Activated CD4-positive, alpha-beta T cell treated with anti-CD3 and anti-CD28 coated beads for 1 hour (primary cell): ENCODE measurements around the gene OR6N1.

ENCODE experiments used
- DNase-seq: peaks from one replicate; pipeline ENCODE4 v3.0.0-alpha.2; 2020

OR6N1 gene, protein sequence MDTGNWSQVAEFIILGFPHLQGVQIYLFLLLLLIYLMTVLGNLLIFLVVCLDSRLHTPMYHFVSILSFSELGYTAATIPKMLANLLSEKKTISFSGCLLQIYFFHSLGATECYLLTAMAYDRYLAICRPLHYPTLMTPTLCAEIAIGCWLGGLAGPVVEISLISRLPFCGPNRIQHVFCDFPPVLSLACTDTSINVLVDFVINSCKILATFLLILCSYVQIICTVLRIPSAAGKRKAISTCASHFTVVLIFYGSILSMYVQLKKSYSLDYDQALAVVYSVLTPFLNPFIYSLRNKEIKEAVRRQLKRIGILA

DNA sequence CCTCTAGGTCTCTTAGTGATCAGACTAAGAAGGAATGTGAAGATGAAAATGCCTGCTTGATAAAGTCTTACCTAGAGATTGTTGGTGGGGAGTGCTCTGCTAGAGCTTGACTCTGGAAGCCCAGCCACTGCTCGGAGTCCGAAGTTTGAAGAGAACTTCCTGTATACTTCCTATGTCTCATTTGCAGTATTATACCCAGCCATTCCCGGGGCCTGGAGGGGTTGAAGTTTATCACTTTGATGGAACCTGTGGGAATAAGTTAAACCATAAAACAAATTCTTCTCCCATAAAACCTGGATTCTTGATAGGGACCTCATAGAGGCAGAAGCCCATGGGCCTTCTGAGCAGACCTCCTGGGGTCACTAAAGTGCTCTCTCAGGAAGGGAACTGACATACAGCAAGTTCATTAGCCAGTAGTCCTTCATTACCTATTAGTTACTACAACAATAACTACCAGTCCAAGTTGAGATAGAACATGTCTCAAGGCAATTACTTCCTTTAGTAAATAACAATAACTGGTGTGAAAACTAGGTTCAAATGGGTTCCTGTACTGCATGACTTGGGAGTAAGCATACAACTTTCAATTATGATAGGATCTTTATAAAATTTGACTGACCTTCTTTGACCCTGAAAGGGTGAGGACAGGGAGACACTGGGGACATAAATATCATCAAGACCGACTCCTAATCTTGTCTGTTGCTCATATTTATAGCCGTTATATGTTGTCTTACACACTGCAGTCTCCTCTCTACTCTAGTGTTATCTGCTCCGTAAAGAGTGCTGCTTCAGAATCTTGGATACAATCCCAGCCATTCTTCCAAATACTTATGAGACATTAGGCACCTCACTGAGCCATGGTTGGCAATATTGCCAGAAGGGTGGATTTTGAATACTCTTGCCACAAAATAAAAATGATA is at the start of gene OR6N1:
Gene OR6N1, minus strand, starts transcription at position 246 of the 917 bp plus-strand sequence. CDS start 5,513 bp downstream, outside the sequence.
- DNase-seq, result no peak

DNA sequence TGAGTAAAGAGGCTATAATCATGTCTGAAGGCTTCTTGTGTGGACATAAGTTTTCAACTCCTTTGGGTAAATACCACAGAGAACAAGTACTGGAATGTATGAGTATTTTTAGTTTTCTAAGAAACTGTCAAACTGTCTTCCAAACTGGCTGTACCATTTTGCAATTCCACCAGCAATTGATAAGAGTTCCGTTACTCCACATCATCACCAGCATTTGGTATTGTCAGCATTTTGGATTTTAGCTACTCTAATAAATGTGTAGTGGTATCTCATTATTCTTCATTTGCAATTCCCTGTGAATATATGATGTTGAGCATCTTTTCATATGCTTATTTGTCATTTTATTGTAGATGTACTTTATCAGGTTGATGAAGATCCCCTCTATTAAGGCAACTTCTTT is 49.7 kb upstream of the OR6N1 start:
- no peak for DNase-seq

DNA sequence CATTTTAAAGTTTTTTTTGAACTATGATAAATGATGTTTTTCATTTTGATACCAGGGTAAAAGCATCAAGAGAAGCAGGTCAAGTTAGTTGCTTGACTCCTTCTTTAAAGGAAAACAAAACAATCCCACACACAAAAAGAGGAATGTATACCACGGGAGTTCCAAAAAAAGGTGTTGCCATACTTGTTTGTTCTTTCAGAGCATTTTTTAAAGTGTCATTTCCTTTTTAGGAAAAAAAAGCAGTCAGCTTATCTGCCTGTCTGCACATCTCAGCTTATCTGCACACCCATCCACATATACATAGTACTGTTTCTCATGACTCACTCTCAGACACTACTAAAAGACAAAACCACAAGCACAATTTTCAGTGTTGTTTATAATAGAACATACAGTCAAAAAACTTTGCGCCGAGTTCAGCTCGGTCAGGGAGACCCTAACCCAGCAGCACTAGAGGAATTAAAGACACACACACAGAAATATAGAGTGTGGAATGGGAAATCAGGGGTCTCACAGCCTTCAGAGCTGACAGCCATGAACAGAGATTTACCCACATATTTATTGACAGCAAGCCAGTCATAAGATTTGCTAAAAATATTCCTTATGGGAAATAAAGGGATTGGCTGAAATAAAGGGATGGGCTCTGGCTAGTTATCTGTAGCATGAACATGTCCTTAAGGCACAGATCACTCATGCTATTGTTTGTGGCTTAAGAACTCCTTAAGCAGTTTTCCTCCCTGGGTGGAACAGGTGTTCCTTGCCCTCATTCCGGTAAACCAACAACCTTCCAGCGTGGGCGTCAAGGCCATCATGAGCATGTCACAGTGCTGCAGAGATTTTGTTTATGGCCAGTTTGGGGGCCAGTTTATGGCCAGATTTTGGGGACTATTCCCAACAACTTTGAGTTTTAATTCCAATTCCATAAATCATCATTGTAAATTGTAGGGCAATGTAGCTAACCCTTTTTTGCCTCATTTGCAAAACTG is 47.8 kb upstream of the OR6N1 start:
- no peak for DNase-seq

DNA sequence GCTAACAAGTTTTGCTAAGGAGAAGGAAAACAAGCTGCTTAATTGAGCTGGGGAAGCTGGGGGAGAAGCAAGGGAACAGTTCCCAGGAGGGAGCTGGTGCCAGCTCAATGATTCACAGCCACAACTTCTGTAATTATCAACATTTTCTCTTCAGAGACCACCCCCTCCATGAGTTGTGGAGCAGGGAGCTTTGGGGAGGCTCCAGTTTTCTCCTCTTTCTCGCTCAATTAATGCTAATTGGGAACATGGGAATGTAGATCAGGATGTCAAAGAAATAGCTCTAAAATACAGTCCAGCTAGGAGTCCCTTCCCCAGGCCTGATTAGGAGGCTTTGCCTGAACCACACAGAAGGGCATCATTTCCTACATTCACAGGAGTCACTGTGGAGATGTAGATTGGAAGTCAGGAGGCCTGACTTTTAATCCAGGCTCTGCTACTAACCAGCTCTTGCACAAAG is 47.0 kb upstream of the OR6N1 start:
- no peak for DNase-seq

DNA sequence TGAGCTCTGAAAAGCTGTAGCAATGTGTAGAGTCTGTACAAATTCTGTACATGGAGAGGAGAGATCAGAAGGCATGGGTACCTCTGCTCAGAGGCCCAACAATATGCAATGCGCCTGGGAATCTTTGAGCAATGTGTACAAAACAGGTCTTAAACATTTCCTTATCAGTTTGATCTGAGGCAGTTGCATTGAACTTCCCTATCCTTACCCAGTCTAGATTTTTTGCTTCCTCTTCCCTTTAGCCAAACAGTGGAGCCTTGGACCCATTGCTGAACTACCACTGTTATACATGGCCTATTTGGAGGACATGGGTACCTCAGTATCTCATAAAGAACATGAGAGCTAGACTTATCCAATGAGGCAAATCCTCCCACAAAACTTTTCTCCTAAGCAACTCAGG is 46.6 kb upstream of the OR6N1 start:
- DNase-seq, result no peak

DNA sequence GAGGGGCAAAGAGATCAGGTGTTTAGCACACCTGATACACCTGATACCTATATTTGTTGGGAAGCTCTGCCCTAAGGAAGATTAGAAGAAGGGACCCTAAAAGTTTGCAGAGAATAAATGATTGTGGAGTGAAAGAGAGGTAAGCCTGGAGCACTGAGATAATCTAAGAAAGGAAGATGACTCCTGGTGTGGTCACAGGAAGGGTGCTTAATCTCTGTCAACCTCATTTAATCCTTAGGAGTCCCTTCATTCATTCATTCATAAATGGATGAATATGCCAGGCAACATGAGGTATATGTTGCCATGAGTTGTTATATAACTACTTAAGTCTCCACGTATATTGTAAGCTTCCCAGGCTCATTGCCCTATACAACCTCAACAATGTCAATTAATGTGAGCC is 43.0 kb upstream of the OR6N1 start:
- DNase-seq, result no peak

DNA sequence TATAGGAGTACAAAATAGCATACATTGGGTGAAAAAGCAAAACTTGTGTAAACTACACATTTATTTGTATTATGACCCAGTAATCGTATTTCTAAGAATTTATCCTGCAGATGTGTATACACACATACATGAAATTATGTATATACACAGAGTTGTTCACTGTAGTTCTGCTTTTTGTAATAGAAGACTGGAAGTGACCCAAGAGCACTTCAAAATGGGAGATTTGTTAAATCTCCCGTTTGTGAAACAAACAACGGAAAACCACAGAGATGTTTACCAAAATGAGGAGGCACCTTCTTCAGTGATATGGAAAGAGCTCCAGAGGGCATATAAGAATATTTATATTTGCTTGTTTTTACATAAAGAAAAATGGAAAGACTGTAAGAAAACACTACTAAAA is 41.2 kb upstream of the OR6N1 start:
- DNase-seq, result no peak

DNA sequence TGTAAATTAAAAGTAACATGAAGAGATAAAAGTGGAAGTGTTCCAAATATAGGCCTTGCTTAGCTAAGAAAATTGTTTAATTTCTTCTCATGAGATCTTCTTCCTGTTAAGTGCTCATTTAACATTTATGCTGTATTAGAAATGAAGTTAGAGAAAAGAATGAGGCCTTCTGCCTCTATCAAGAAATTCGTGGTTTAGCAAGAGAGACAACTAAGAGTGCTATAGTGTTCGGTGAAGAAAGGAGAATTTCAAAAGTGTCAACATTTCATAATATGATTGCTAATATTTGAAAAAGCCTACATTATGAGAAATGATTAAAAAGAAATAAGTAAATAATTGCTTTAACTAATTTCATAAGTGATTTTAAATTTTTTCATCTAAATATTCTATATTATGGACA is 40.3 kb upstream of the OR6N1 start:
- no peak for DNase-seq

DNA sequence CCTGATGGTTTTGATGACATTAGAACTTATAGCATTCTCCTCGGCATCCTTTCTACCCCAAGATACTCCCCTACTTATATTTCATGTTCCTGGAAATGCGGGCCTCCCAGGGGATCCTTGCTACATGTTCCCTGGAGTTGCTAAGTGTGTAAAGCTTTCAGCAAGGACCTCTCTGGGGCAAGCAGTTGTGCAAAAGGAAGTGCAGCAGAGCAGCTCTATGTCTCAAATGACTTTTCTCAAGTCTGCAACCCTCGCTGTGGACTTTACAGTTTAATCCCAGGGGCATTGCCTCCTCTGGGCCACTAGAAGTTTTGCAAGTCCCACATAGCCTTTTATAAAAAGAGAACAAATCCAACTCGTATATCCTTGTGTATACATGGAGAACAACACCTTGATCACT is 38.3 kb upstream of the OR6N1 start:
- no peak for DNase-seq

DNA sequence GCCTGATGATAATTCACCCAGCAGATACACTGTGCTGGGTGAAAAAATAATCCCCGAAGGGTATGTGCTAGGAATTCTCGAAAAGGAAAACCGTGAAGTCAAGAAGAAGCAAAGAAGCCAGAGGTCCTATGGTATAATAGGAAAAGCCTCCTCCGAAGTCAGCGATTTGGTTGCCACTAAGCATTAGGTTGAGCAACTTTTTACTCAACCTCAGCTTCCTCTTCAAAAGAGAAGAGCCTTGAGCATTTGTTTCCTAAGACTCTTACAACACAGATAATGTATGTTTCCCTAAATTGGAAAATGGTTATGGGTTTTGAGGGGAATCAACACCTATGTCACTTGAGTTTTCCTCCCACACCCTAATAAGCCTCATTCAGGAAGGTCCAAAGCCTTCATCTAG is 37.9 kb upstream of the OR6N1 start:
- DNase-seq, result no peak

DNA sequence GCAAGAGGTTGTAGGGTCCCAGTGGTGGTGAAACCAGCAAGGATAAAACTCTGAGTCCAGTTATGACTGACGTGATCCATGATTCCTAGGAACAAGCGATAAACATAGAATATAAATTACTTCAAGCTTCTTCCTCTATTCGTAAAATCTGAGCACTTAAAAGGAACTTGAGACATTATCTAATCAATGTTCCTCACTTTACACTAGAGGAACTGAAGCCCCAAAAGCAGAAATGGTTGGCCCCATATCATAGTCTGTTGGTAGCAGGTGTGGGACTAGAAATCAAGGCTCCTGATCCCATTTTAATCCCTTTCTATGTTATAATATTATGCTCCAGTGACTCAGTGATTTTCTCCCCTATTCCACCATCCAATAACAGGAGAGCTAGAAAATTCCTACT is 37.3 kb upstream of the OR6N1 start:
- DNase-seq, result no peak

DNA sequence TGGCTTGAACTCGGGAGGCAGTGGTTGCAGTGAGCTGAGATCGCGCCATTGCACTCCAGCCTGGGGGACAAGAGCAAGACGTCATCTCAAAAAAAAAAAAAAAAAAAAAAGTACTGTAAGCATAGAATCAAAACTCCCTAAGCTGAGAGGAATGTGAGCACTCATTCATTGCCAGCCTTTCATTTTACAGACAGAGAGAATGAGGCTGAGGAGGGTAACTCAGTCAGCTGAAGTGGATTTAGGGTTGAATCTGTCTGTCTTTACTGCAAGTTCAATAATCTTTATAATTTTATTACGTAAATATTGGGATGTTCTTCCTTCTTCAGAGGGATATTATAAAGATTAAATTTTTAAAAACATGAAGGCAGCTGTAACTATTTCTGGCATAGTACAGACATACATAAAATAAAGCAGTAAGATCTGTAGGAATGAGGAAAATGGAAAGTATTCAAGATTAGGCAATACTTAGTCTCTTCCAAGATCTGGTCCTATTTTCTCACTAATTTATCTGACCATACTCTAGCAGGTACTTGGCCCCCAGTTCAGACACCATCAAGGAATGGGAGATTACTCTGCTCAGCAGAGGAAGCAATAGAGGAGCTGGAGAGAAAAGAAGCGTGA is 35.0 kb upstream of the OR6N1 start:
- no peak for DNase-seq

DNA sequence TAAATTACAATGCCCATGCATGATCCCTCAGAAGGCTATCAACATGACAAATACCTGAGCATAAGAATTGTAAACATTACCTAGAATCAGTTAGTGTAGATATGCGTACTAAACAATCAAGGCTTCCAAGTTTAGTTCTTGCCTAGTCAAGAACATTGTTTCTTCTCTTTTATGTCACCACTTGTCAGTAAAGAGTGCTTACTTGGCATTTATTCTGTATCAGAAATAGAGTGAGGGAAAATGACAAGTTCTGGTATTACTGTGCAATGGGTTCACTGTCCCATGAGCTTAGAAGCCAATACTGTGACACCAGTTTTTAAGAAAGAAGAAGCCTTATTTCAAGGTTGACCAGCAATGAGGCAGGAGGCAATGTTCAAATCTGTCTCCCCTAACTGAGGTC is 31.7 kb upstream of the OR6N1 start:
- no peak for DNase-seq

DNA sequence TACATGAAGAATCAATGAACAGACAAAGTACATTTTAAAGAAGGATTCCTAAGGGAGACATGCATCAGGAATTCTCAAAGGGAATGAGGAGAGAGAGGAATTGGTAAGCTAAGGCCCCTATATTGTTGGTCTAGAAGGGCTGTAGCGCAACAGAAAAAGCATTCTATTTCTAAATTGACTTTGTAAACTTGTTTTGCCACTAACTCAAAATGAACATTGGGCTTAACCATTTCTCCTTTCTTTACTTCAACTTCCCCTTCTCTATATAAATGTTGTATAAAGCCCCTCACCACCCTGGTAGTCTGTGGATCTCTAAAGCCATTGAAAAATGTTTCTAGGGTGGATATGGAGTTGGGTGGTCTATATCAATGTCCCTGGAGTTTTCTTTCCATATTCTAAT is 29.4 kb upstream of the OR6N1 start:
- DNase-seq, result no peak

DNA sequence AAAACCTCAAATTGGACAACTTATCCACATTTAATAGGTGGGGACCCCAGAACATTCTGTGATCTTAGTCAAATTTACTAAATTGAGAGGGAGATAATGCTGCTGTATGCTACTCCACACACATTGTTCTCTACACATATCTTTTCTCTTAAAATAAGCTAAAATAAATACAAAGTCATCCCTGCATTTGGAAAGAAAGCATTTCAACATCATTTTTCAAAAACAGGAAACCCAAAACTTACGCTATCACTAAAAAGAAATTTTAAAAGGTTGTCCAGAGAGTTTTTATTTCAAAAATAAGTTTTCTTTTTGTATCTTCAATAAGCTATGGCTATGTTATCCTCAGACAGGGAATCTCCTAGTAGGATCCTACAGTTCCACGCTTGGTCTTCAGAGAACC is 28.5 kb upstream of the OR6N1 start:
- DNase-seq, result no peak

DNA sequence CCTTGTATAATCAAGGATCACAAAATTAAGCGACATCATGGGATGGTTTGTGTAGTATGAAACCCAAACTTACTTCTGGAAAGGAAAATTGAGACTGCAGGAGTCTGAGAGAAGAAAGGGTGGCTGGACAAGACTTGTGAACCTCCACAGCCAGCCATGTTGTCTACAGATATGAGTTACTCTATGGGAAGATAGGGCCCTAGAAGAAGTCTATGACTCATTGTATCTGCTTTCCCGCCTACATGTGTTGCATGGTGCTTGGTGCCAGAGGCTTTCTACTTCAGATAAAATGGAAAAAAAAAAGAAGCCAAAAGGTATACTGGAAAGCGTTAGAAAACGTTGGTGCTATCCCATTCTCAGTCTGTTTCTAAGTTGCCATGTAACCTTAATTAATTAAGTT is 27.7 kb upstream of the OR6N1 start:
- DNase-seq, result no peak

DNA sequence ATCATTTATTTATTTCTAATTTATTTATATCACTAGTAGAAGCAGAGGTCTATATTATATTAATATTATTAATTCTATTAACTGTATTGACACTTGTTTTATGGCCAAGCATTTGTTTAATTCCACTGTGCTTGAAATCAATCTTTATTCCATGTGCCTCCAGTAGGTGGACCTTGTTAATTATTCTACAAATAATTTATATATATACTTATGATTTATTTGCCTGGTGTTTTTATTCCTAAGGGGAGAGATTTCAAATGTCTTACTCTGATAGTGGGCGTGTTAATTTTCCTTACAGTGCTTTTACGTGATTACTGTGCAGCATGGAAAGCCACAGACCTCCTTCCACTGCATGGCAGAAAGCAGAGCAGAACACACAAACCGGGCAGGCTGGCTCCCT is 26.5 kb upstream of the OR6N1 start:
- no peak for DNase-seq

DNA sequence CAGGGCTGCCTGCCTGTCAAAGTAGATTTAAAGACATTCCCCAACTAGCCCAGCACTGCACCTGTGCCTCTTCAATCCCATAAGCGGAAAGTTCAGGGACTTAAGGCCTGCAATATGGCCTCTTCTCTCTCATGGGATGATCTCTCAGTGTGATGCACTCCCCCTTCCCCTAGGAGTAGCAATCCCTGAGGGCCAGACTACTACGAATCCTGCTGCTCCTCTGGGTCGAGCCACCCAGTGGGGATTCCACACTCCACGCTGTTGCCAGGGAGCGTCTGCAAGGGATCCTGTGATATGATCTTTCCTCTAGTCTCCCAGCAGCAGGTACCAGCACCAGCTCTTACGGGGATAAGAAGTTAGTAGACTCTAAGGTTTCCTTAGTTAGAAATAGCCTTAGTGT is 22.3 kb upstream of the OR6N1 start:
- DNase-seq, result no peak

DNA sequence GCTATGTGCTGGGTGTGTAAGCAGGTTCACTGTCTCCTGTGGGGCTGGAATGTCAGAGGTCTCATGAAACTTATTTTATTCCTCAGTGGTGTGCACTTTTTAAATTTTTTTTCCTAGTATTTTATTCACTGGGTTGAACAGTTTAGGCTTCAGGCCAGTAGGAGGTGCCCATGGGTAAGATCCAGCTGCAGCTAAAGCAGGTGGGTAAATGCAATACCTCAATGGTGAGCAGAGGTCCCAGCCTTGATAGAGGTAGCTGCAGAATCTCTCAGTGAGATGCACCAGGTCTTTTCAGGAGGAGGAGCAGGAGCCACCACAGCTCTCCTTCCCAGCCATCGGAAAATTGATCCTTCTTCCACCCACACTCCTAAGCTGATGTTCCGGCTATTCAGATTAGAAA is 21.6 kb upstream of the OR6N1 start:
- DNase-seq, result no peak

DNA sequence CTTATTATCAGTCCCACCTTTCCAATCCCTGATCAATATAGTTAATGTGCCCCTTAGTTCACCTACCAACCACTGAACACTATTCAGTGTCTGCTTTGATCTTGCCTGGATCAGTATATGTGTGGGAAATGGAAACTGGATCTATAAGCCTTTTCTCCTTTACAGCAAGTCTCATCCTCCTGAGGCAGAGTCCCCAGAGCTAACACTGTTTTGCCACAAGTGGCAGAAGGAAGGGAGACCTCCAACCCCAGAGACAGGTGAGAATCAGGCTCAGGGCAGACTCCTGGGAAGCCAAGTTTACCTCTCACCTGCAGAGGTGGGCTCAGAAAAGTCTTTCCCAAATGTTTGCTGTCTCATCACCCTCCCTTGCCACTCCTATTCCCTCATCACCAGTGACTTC is 9.1 kb upstream of the OR6N1 start, which contains the start of gene OR6N2:
Gene OR6N2, minus strand, starts transcription at position 101 of the 400 bp plus-strand sequence. CDS start 3,569 bp downstream, outside the sequence.
- no peak for DNase-seq

DNA sequence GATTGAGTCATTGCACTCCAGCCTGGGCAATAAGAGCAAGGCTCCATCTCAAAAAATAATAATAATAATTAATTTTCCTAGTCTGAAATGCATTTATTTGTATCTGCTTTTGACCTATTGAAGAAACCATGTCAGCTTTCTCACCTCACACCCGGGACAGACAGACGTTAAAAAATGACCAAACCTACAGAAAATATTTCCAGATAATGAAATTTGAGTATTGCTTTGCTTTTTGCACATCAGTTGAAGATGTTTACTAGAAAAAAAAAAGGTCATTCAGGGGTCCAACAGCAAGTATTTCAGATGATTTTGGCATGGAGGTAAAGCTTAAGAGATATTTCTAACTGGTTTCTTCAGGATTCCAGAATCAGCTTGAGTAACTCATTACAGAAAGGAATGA is 17.6 kb downstream of the OR6N1 start, which contains the start of gene OR6K6:
Gene OR6K6, plus strand, starts transcription at position 301 of the 400 bp plus-strand sequence. CDS start 168 bp downstream, outside the sequence.
- no peak for DNase-seq

DNA sequence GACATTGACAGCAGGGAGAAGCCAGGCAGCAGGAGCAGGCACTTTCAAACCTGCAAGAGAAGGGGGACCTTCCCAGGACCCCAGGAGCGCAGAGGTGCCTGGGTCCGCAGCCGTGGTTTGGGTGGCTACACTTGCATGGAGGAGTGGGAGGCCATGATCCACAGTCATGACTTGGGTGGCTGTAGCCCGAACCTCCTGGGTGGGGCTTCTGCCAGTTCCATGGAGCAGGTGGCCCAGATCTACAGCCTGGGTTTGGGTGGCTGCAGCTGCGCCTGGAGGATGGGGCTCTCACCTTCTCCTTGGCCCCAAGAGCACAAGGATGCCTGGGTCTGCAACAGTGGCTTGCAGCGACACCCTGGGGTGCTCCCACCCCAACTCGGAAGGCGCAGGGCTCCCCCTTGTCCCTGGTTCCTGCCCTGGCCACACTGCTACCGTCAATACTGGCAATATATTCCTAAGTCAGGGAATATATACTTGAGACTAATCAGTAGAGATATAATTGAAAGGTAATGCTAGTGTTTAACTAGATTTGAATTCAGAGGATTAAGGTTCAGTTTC is 19.8 kb downstream of the OR6N1 start:
- DNase-seq, result no peak
